Endothelial cell of umbilical vein (primary cell): ENCODE results near the gene FBXL13. TPM values are rescaled to one million over a fixed set of nuclear protein-coding genes. Genes with fewer than 3 reads are reported as not detected.

Experiments used
- BruUV-seq: library from RNA; stranded (reverse); fragments of 400-500 nt; replicated peaks from 2 replicates; lab custom pipeline; 2021; lab: Mats Ljungman, UMichigan
- CTCF ChIA-PET: fragments of 300-600, 350-600 bp; sonication (Branson Sonifier 250); formaldehyde crosslinking; loops from one replicate; lab custom pipeline; 2021; ENCODE audit warnings: antibody characterized with exemption, inconsistent platforms; lab: Charles Lee
- POLR2A ChIA-PET: fragments of 300-600, 350-600 bp; sonication (Branson Sonifier 250); formaldehyde crosslinking; loops from one replicate; lab custom pipeline; 2021; ENCODE audit warnings: antibody characterized with exemption, inconsistent platforms; lab: Charles Lee
- DNase-seq: peaks from one replicate; pipeline ENCODE4 v3.0.0-alpha.2; 2011; ENCODE audit warnings: low read depth, low spot score
- FAIRE-seq: peaks from 2 replicates; lab custom pipeline; 2011; peaks lifted over from hg19 to GRCh38; lab: Jason Lieb, UNC
- H2AFZ ChIP-seq: 2 replicates; pipeline ENCODE4 v1.6.0; 2012; ENCODE audit warnings: low read depth, low read length, control low read depth, inconsistent platforms
- H3K27ac ChIP-seq: 2 replicates; pipeline ENCODE4 v1.5.1; 2011; ENCODE audit warnings: low read depth, mild to moderate bottlenecking, control low read depth, low read length, moderate library complexity; ENCODE audit not compliant: insufficient read depth
- H3K27me3 ChIP-seq, 2 experiments: 2 replicates each; pipeline versions ENCODE4 v1.6.0 to v1.6.1; 2011; ENCODE audit warnings: low read length in 2 of 2, mixed read lengths in 1 of 2; ENCODE audit not compliant: control insufficient read depth in 2 of 2, insufficient read depth in 2 of 2
- H3K36me3 ChIP-seq, 2 experiments: 2 replicates in 1 of 2; 3 replicates in 1 of 2; pipeline ENCODE4 v1.5.1; 2011; ENCODE audit warnings: low read length in 2 of 2, mild to moderate bottlenecking in 1 of 2, moderate library complexity in 1 of 2; ENCODE audit not compliant: control insufficient read depth in 2 of 2, insufficient read depth in 2 of 2; ENCODE audit errors: extremely low read depth in 1 of 2
- H3K4me1 ChIP-seq: 3 replicates; pipeline ENCODE4 v1.5.1; 2011; ENCODE audit warnings: mild to moderate bottlenecking, low read length; ENCODE audit not compliant: control insufficient read depth, insufficient read depth; ENCODE audit errors: extremely low read depth
- H3K4me2 ChIP-seq: 2 replicates; pipeline ENCODE4 v1.6.1; 2011; ENCODE audit warnings: low read length, control low read depth, mixed read lengths; ENCODE audit not compliant: insufficient read depth
- H3K4me3 ChIP-seq, 3 experiments: fragments of 200-600 bp in 1 of 3; sonication (generic), shearing (Covaris generic) in 1 of 3; replicated peaks in 1 of 3; 2 replicates each; pipeline ENCODE4 v1.5.1; 2011 to 2016; ENCODE audit warnings: control low read depth in 3 of 3, low read length in 3 of 3, mild to moderate bottlenecking in 2 of 3, inconsistent platforms in 1 of 3, low read depth in 1 of 3, moderate library complexity in 1 of 3; ENCODE audit not compliant: insufficient read depth in 1 of 3
- H3K79me2 ChIP-seq: 2 replicates; pipeline ENCODE4 v1.6.0; 2012; ENCODE audit warnings: low read length, inconsistent platforms; ENCODE audit not compliant: control insufficient read depth, insufficient read depth
- H3K9ac ChIP-seq: replicated peaks from 2 replicates; pipeline ENCODE3; 2011; ENCODE audit warnings: low read length, control low read depth; ENCODE audit not compliant: insufficient read depth; ENCODE audit errors: extremely low read depth
- H3K9me1 ChIP-seq: replicated peaks from 3 replicates; pipeline ENCODE4 v1.6.0; 2011; ENCODE audit warnings: mild to moderate bottlenecking, low read length; ENCODE audit not compliant: control insufficient read depth, insufficient read depth; ENCODE audit errors: extremely low read depth
- H3K9me3 ChIP-seq: replicated peaks from 2 replicates; pipeline ENCODE4 v1.5.1; 2012; ENCODE audit warnings: low read length, inconsistent platforms; ENCODE audit not compliant: control insufficient read depth, insufficient read depth
- H4K20me1 ChIP-seq: replicated peaks from 2 replicates; pipeline ENCODE3; 2011; ENCODE audit warnings: mild to moderate bottlenecking, low read length; ENCODE audit not compliant: control insufficient read depth, insufficient read depth; ENCODE audit errors: extremely low read depth
- CTCF ChIP-seq, 2 donors: IDR thresholded peaks; 1 replicate in 1 of 2; 2 replicates in 1 of 2; pipeline ENCODE4 v1.5.1; 2011; ENCODE audit warnings: low read length in 2 of 2, mild to moderate bottlenecking in 2 of 2, moderate library complexity in 2 of 2, control low read depth in 1 of 2, inconsistent platforms in 1 of 2, low read depth in 1 of 2; ENCODE audit not compliant: insufficient read depth in 1 of 2; ENCODE audit errors: extremely low read depth in 1 of 2
- FOS ChIP-seq: IDR thresholded peaks from 2 replicates; pipeline ENCODE4 v1.6.1; 2011; ENCODE audit warnings: mild to moderate bottlenecking, low read length, moderate library complexity, borderline replicate concordance; ENCODE audit not compliant: insufficient read depth
- GATA2 ChIP-seq: IDR thresholded peaks from 2 replicates; pipeline ENCODE4 v1.7.0; 2011; ENCODE audit warnings: low read depth, mild to moderate bottlenecking, moderate library complexity, mixed read lengths, low read length; ENCODE audit not compliant: insufficient read length, insufficient read depth
- JUN ChIP-seq: IDR thresholded peaks from 2 replicates; pipeline ENCODE4 v1.6.1; 2011; ENCODE audit warnings: borderline replicate concordance, low read depth; ENCODE audit not compliant: insufficient read length, insufficient read depth
- MAX ChIP-seq: IDR thresholded peaks from 2 replicates; pipeline ENCODE4 v1.6.1; 2011; ENCODE audit not compliant: insufficient read depth, insufficient read length
- POLR2A ChIP-seq: IDR thresholded peaks from 2 replicates; pipeline ENCODE4 v1.6.1; 2012; ENCODE audit warnings: low read depth, mild to moderate bottlenecking, control low read depth, low read length
- POLR2AphosphoS5 ChIP-seq: IDR thresholded peaks from 2 replicates; pipeline ENCODE4 v1.6.1; 2012; ENCODE audit warnings: low read depth, mild to moderate bottlenecking, control low read depth, low read length, moderate library complexity; ENCODE audit not compliant: insufficient read depth
- dilution Hi-C: fragments of 300-500 bp; cut with MboI; formaldehyde crosslinking; loops from one replicate; pipeline ENCODE4 v1.15.0; 2019; ENCODE audit warnings: low sequenced_read_pairs; ENCODE audit not compliant: extremely low pct_ligation_motif_present
- intact Hi-C: fragments of 100-400 bp; cut with micrococcal nuclease; formaldehyde crosslinking; loops from one replicate; pipeline ENCODE4 v1.10.0; 2022
- polyA plus RNA-seq, 4 experiments: library from polyadenylated mRNA; depleted of rRNA in 3 of 4; stranded (reverse) in 3 of 4; unstranded in 1 of 4; fragments of >200 nt; gene quantifications; 2 replicates each; pipeline versions ENCODE4 v1.2.1 to v1.2.3, GENCODE V29; 2011 to 2012; ENCODE audit warnings: missing spikeins in 1 of 4
- total RNA-seq: library from RNA; stranded (reverse); gene quantifications from 2 replicates; pipeline ENCODE4 v1.2.3, GENCODE V29; 2021

The FBXL13 gene
- total and polyA plus RNA-seq, 2 donors (not counting 3 experiments of a cell fraction or from before 2014, with no cell fraction given): 3.9 to 4.6 TPM

- Histone ChIP-seq H3K36me3 (no peaks in the 10 kb centered on the region), H3K9ac (no peak overlapping the region), H3K9me1 (no peaks in the 10 kb centered on the region), H3K4me3 (no peak overlapping the region), H4K20me1 (no peaks in the 10 kb centered on the region), H2AFZ (no peak overlapping the region), H3K79me2 (no peaks in the 10 kb centered on the region), H3K4me1 (no peaks in the 10 kb centered on the region), H3K4me2 (no peak overlapping the region), H3K27me3 (no peaks in the 10 kb centered on the region), H3K27ac (no peak overlapping the region), H3K9me3 (no peaks in the 10 kb centered on the region)
- no peak for TF ChIP-seq GATA2
- TF ChIP-seq JUN: no peak
- TF ChIP-seq MAX: no peak
- TF ChIP-seq POLR2AphosphoS5: no peak
- no peak for TF ChIP-seq CTCF (IDR thresholded peaks at IDR 0.05; ENCODE audit: extremely low read depth in 1 of 2, insufficient read depth in 1 of 2, low read depth in 1 of 2, low read length in 2 of 2)
- no peak for TF ChIP-seq POLR2A
- no peak for TF ChIP-seq FOS
- FAIRE-seq (no peak), DNase-seq (no peak)
- intact Hi-C loops (no loop called here), dilution Hi-C loops (no loop called here)
- ChIA-PET POLR2A (no interaction called here), CTCF (no interaction called here)
- BruUV-seq: no TSS peak
These were observed 225.1 kb downstream of the FBXL13 start for GRCh38 chr7:102849538-102849937.
